ENCODE results near the gene CRADD.

Gene CRADD

GRCh38 chr12:93759512-93760081 lies 82.4 kb downstream of the CRADD start:
- peaks cover 24% of the 10 kb centered on the region for H3K4me1 Mint-ChIP-seq (ENCODE audit: low read depth)
- peaks cover 2% of the 10 kb centered on the region for H3K36me3 Mint-ChIP-seq (ENCODE audit: low read depth)
- no peak overlapping the region for H3K27ac Mint-ChIP-seq
- peaks cover 5% of the 10 kb centered on the region for H3K27me3 Mint-ChIP-seq (ENCODE audit: low read depth)
- H3K4me3 Mint-ChIP-seq: no peak overlapping the region
- H3K9me3 Mint-ChIP-seq: peaks cover 9% of the 10 kb centered on the region

- H3K27ac Mint-ChIP-seq: no peak overlapping the region
- no peaks in the 10 kb centered on the region for H3K36me3 Mint-ChIP-seq (ENCODE audit: low read depth)
- H3K4me1 Mint-ChIP-seq (ENCODE audit: low read depth): peaks cover 24% of the 10 kb centered on the region
- no peak overlapping the region for H3K4me3 Mint-ChIP-seq
- H3K27me3 Mint-ChIP-seq (ENCODE audit: low read depth): peaks cover 5% of the 10 kb centered on the region
- peaks cover 4% of the 10 kb centered on the region for H3K9me3 Mint-ChIP-seq
Measured at GRCh38 chr12:93760275-93760875, 83.2 kb downstream of the CRADD start.

GRCh38 chr12:93762059-93762719 lies 85.0 kb downstream of the CRADD start:
- Mint-ChIP-seq H3K27ac (no peak overlapping the region), H3K36me3 (ENCODE audit: low read depth) (no peaks in the 10 kb centered on the region)

GRCh38 chr12:93762912-93763553 lies 85.9 kb downstream of the CRADD start:
- Mint-ChIP-seq H3K27ac (no peak overlapping the region), H3K36me3 (ENCODE audit: low read depth) (no peaks in the 10 kb centered on the region), H3K27me3 (ENCODE audit: low read depth) (peaks cover 5% of the 10 kb centered on the region), H3K9me3 (no peaks in the 10 kb centered on the region), H3K4me1 (ENCODE audit: low read depth) (peaks cover 40% of the 10 kb centered on the region), H3K4me3 (no peak overlapping the region)

More at GRCh38 chr12:93762059-93762719, 85.0 kb downstream of the CRADD start:
- no peaks in the 10 kb centered on the region for H3K9me3 Mint-ChIP-seq
- no peak overlapping the region for H3K4me3 Mint-ChIP-seq
- peaks cover 5% of the 10 kb centered on the region for H3K27me3 Mint-ChIP-seq (ENCODE audit: low read depth)
- peaks cover 31% of the 10 kb centered on the region for H3K4me1 Mint-ChIP-seq (ENCODE audit: low read depth)

- peaks cover 1% of the 10 kb centered on the region for H3K36me3 Mint-ChIP-seq (ENCODE audit: low read depth)
- H3K27ac Mint-ChIP-seq: no peak overlapping the region
- peaks cover 5% of the 10 kb centered on the region for H3K27me3 Mint-ChIP-seq (ENCODE audit: low read depth)
- H3K4me3 Mint-ChIP-seq: no peak overlapping the region
- H3K9me3 Mint-ChIP-seq: no peaks in the 10 kb centered on the region
- H3K4me1 Mint-ChIP-seq (ENCODE audit: low read depth): peaks cover 47% of the 10 kb centered on the region
Measured at GRCh38 chr12:93763746-93764147, 86.6 kb downstream of the CRADD start.

GRCh38 chr12:93766371-93766770 lies 89.2 kb downstream of the CRADD start:
- H3K27me3 Mint-ChIP-seq (ENCODE audit: low read depth): peaks cover 5% of the 10 kb centered on the region
- H3K27ac Mint-ChIP-seq: no peak overlapping the region
- H3K4me1 Mint-ChIP-seq (ENCODE audit: low read depth): peaks cover 37% of the 10 kb centered on the region
- H3K36me3 Mint-ChIP-seq (ENCODE audit: low read depth): peaks cover 5% of the 10 kb centered on the region
- H3K4me3 Mint-ChIP-seq: no peak overlapping the region
- peaks cover 4% of the 10 kb centered on the region for H3K9me3 Mint-ChIP-seq

GRCh38 chr12:93766796-93767523 lies 89.8 kb downstream of the CRADD start:
- H3K4me3 Mint-ChIP-seq: peak overlapping the region; percentile 23
- H3K27me3 Mint-ChIP-seq (ENCODE audit: low read depth): peaks cover 5% of the 10 kb centered on the region
- H3K9me3 Mint-ChIP-seq: peaks cover 4% of the 10 kb centered on the region
- peak overlapping the region; percentile 55 for H3K27ac Mint-ChIP-seq
- H3K4me1 Mint-ChIP-seq (ENCODE audit: low read depth): peaks cover 40% of the 10 kb centered on the region
- H3K36me3 Mint-ChIP-seq (ENCODE audit: low read depth): peaks cover 5% of the 10 kb centered on the region

GRCh38 chr12:93767524-93767863 lies 90.3 kb downstream of the CRADD start:
- peaks cover 45% of the 10 kb centered on the region for H3K4me1 Mint-ChIP-seq (ENCODE audit: low read depth)
- H3K27ac Mint-ChIP-seq: peak overlapping the region; percentile 55
- peaks cover 4% of the 10 kb centered on the region for H3K9me3 Mint-ChIP-seq
- peaks cover 5% of the 10 kb centered on the region for H3K36me3 Mint-ChIP-seq (ENCODE audit: low read depth)
- H3K4me3 Mint-ChIP-seq: peak overlapping the region; percentile 23
- peaks cover 5% of the 10 kb centered on the region for H3K27me3 Mint-ChIP-seq (ENCODE audit: low read depth)

GRCh38 chr12:93772003-93772700 lies 95.0 kb downstream of the CRADD start:
- Mint-ChIP-seq H3K36me3 (ENCODE audit: low read depth) (peaks cover 10% of the 10 kb centered on the region), H3K27me3 (ENCODE audit: low read depth) (no peaks in the 10 kb centered on the region), H3K27ac (no peak overlapping the region), H3K9me3 (peaks cover 10% of the 10 kb centered on the region), H3K4me1 (ENCODE audit: low read depth) (peaks cover 51% of the 10 kb centered on the region), H3K4me3 (no peak overlapping the region)

GRCh38 chr12:93773122-93773871 lies 96.1 kb downstream of the CRADD start:
- H3K4me1 Mint-ChIP-seq (ENCODE audit: low read depth): peaks cover 43% of the 10 kb centered on the region
- peaks cover 10% of the 10 kb centered on the region for H3K9me3 Mint-ChIP-seq
- no peak overlapping the region for H3K27ac Mint-ChIP-seq
- peaks cover 12% of the 10 kb centered on the region for H3K36me3 Mint-ChIP-seq (ENCODE audit: low read depth)
- no peak overlapping the region for H3K4me3 Mint-ChIP-seq
- no peaks in the 10 kb centered on the region for H3K27me3 Mint-ChIP-seq (ENCODE audit: low read depth)

GRCh38 chr12:93776581-93777018 lies 99.4 kb downstream of the CRADD start:
- Mint-ChIP-seq H3K36me3 (ENCODE audit: low read depth) (peaks cover 11% of the 10 kb centered on the region), H3K4me3 (no peak overlapping the region), H3K9me3 (peaks cover 9% of the 10 kb centered on the region), H3K4me1 (ENCODE audit: low read depth) (peaks cover 41% of the 10 kb centered on the region), H3K27ac (no peak overlapping the region), H3K27me3 (ENCODE audit: low read depth) (no peaks in the 10 kb centered on the region)

GRCh38 chr12:93777254-93777653 lies 100.1 kb downstream of the CRADD start:
- H3K9me3 Mint-ChIP-seq: peaks cover 10% of the 10 kb centered on the region
- no peak overlapping the region for H3K4me3 Mint-ChIP-seq
- H3K36me3 Mint-ChIP-seq (ENCODE audit: low read depth): peaks cover 11% of the 10 kb centered on the region
- no peaks in the 10 kb centered on the region for H3K27me3 Mint-ChIP-seq (ENCODE audit: low read depth)
- H3K4me1 Mint-ChIP-seq (ENCODE audit: low read depth): peaks cover 34% of the 10 kb centered on the region
- no peak overlapping the region for H3K27ac Mint-ChIP-seq

GRCh38 chr12:93778306-93778705 lies 101.1 kb downstream of the CRADD start:
- H3K9me3 Mint-ChIP-seq: peaks cover 7% of the 10 kb centered on the region
- no peak overlapping the region for H3K27ac Mint-ChIP-seq
- H3K4me1 Mint-ChIP-seq (ENCODE audit: low read depth): peaks cover 30% of the 10 kb centered on the region
- H3K4me3 Mint-ChIP-seq: no peak overlapping the region
- H3K36me3 Mint-ChIP-seq (ENCODE audit: low read depth): peaks cover 8% of the 10 kb centered on the region
- no peaks in the 10 kb centered on the region for H3K27me3 Mint-ChIP-seq (ENCODE audit: low read depth)
